ENCODE results near the gene ALDH1A1. TPM values are rescaled to one million over a fixed set of nuclear protein-coding genes. Genes with fewer than 3 reads are reported as not detected.

Gene ALDH1A1
- total RNA-seq, 1 experiment from 2014 or later = 2.3 TPM

GRCh38 chr9:72891043-72891442, 61.8 kb downstream of the ALDH1A1 start:
- no peaks in the 10 kb centered on the region for H4K20me1 ChIP-seq (ENCODE audit: insufficient read depth)
- DNase-seq = no peak
- H2AFZ ChIP-seq = no peak overlapping the region
- H3K79me2 ChIP-seq (ENCODE audit: low read depth) = no peaks in the 10 kb centered on the region
- H3K27me3 ChIP-seq (ENCODE audit: insufficient read depth, low read depth) = no peaks in the 10 kb centered on the region
- no peaks in the 10 kb centered on the region for H3K9me3 ChIP-seq (ENCODE audit: insufficient read depth, low read depth)
- CTCF ChIA-PET = no interaction called here
- no TSS peak for BruUV-seq (replicated peaks)
- no peaks in the 10 kb centered on the region for H3K9me2 ChIP-seq (ENCODE audit: insufficient read depth)
- no peak overlapping the region for H3K27ac ChIP-seq
- TF ChIP-seq, protein P1, sequence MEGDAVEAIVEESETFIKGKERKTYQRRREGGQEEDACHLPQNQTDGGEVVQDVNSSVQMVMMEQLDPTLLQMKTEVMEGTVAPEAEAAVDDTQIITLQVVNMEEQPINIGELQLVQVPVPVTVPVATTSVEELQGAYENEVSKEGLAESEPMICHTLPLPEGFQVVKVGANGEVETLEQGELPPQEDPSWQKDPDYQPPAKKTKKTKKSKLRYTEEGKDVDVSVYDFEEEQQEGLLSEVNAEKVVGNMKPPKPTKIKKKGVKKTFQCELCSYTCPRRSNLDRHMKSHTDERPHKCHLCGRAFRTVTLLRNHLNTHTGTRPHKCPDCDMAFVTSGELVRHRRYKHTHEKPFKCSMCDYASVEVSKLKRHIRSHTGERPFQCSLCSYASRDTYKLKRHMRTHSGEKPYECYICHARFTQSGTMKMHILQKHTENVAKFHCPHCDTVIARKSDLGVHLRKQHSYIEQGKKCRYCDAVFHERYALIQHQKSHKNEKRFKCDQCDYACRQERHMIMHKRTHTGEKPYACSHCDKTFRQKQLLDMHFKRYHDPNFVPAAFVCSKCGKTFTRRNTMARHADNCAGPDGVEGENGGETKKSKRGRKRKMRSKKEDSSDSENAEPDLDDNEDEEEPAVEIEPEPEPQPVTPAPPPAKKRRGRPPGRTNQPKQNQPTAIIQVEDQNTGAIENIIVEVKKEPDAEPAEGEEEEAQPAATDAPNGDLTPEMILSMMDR (conservative IDR thresholded peaks at IDR 0.05) = no peak
- TF ChIP-seq EZH2 (IDR thresholded peaks at IDR 0.05; ENCODE audit: low read depth) = no peak
- POLR2A ChIA-PET (ENCODE audit: unreplicated experiment) = no interaction called here
- no peaks in the 10 kb centered on the region for H3K4me1 ChIP-seq (replicated peaks; ENCODE audit: insufficient read depth)
- no peak overlapping the region for H3K4me3 ChIP-seq
- no peak overlapping the region for H3K4me2 ChIP-seq
- no peaks in the 10 kb centered on the region for H3F3A ChIP-seq (ENCODE audit: insufficient read depth, low read depth)
- H3K36me3 ChIP-seq (ENCODE audit: low read depth) = no peaks in the 10 kb centered on the region
- intact Hi-C loops (cut with micrococcal nuclease; ENCODE audit: unreplicated experiment) = no loop called here

DNA sequence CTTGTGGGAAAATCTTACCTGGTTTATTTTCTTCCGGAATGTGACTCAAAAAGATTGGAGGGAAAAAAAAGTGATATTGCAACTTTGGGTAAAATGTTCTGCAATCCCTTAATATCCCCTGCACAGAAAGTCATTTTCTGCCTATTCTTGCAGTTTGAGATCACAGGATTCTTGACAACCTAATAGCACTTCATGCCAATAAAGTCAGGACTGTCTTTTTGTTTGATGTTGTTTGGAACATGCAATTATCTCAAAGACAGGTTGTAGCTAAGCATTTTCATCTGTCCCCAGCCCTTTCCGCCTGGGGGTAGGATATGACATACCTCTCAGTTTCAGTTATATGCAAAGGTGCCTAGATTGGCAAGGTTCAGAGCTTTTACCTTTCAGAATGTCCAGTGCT, 63.9 kb downstream of the ALDH1A1 start:
- no peaks in the 10 kb centered on the region for H3K36me3 ChIP-seq (ENCODE audit: low read depth)
- ChIA-PET CTCF (no interaction called here), POLR2A (ENCODE audit: unreplicated experiment) (no interaction called here)
- intact Hi-C loops (cut with micrococcal nuclease; ENCODE audit: unreplicated experiment) = no loop called here
- no peaks in the 10 kb centered on the region for H4K20me1 ChIP-seq (ENCODE audit: insufficient read depth)
- H3K27me3 ChIP-seq (ENCODE audit: insufficient read depth, low read depth) = no peaks in the 10 kb centered on the region
- H3K4me3 ChIP-seq = no peak overlapping the region
- no peak overlapping the region for H3K27ac ChIP-seq
- no peaks in the 10 kb centered on the region for H3K9me2 ChIP-seq (ENCODE audit: insufficient read depth)
- DNase-seq = no peak
- BruUV-seq (replicated peaks) = no TSS peak
- no peaks in the 10 kb centered on the region for H3K4me1 ChIP-seq (replicated peaks; ENCODE audit: insufficient read depth)
- no peaks in the 10 kb centered on the region for H3F3A ChIP-seq (ENCODE audit: insufficient read depth, low read depth)
- TF ChIP-seq, protein P1 (conservative IDR thresholded peaks at IDR 0.05) = no peak
- TF ChIP-seq EZH2 (IDR thresholded peaks at IDR 0.05; ENCODE audit: low read depth) = no peak
- H2AFZ ChIP-seq = no peak overlapping the region
- H3K9me3 ChIP-seq (ENCODE audit: insufficient read depth, low read depth) = no peaks in the 10 kb centered on the region
- H3K4me2 ChIP-seq = no peak overlapping the region
- no peaks in the 10 kb centered on the region for H3K79me2 ChIP-seq (ENCODE audit: low read depth)

- Histone ChIP-seq H3K9me2 (ENCODE audit: insufficient read depth) (no peaks in the 10 kb centered on the region), H3K4me2 (no peak overlapping the region), H3K4me1 (replicated peaks; ENCODE audit: insufficient read depth) (no peaks in the 10 kb centered on the region), H3K36me3 (ENCODE audit: low read depth) (no peaks in the 10 kb centered on the region), H3F3A (ENCODE audit: insufficient read depth, low read depth) (no peaks in the 10 kb centered on the region), H3K27ac (no peak overlapping the region), H3K27me3 (ENCODE audit: insufficient read depth, low read depth) (no peaks in the 10 kb centered on the region), H3K4me3 (no peak overlapping the region), H3K9me3 (ENCODE audit: insufficient read depth, low read depth) (no peaks in the 10 kb centered on the region), H2AFZ (no peak overlapping the region), H3K79me2 (ENCODE audit: low read depth) (no peaks in the 10 kb centered on the region), H4K20me1 (ENCODE audit: insufficient read depth) (no peaks in the 10 kb centered on the region)
- ChIA-PET CTCF (no interaction called here), POLR2A (ENCODE audit: unreplicated experiment) (no interaction called here)
- DNase-seq = no peak
- intact Hi-C loops (cut with micrococcal nuclease; ENCODE audit: unreplicated experiment) = no loop called here
- TF ChIP-seq, protein P1 (conservative IDR thresholded peaks at IDR 0.05) = no peak
- BruUV-seq (replicated peaks) = no TSS peak
Observed at GRCh38 chr9:72888067-72888466, 64.8 kb downstream of the ALDH1A1 start.

All from PC-9 (cell line).